Panc1 (cell line): Measurements from ENCODE around the gene AFP. TPM values are rescaled to one million over a fixed set of nuclear protein-coding genes. Genes with fewer than 3 reads are reported as not detected.

ENCODE experiments used
- ATAC-seq: fragments of 200-7000 bp; cut with Tn5 transposase; 2 replicates; pipeline ENCODE4 v1.9.1; 2020; ENCODE audit warnings: mild to moderate bottlenecking, moderate library complexity
- BruUV-seq: library from RNA; stranded (reverse); fragments of 400-500 nt; replicated peaks from 2 replicates; lab custom pipeline; 2021; lab: Mats Ljungman, UMichigan
- CTCF ChIA-PET: fragments of 300-600 bp; sonication (Branson Sonifier 250); formaldehyde crosslinking; loops from one replicate; lab custom pipeline; 2022; ENCODE audit warnings: antibody characterized with exemption; lab: Charles Lee
- POLR2A ChIA-PET: fragments of 300-600 bp; sonication (Branson Sonifier 250); formaldehyde crosslinking; loops from one replicate; lab custom pipeline; 2022; ENCODE audit warnings: antibody characterized with exemption; lab: Charles Lee
- DNase-seq: peaks from one replicate; pipeline ENCODE4 v3.0.0-alpha.2; 2010; ENCODE audit warnings: low read depth, low spot score
- H3K27ac ChIP-seq: 2 replicates; pipeline ENCODE4 v1.5.1; 2011; ENCODE audit warnings: mild to moderate bottlenecking, low read length, inconsistent platforms
- H3K27me3 ChIP-seq: fragments of 200-500 bp; sonication (Bioruptor generic); 2 replicates; pipeline ENCODE4 v1.6.0; 2014; ENCODE audit warnings: low read length, inconsistent platforms; ENCODE audit not compliant: control insufficient read depth, insufficient read depth
- H3K36me3 ChIP-seq: fragments of 200-500 bp; sonication (Bioruptor generic); 2 replicates; pipeline ENCODE4 v1.5.1; 2014; ENCODE audit warnings: inconsistent platforms, mild to moderate bottlenecking, low read length, moderate library complexity; ENCODE audit not compliant: control insufficient read depth, insufficient read depth
- H3K4me1 ChIP-seq: 2 replicates; pipeline ENCODE4 v1.5.1; 2011; ENCODE audit warnings: inconsistent platforms, mild to moderate bottlenecking, low read length, moderate library complexity; ENCODE audit not compliant: control insufficient read depth, insufficient read depth
- H3K4me3 ChIP-seq, 2 experiments: 2 replicates each; pipeline ENCODE4 v1.5.1; 2011 to 2012; ENCODE audit warnings: low read depth in 2 of 2, low read length in 2 of 2, mild to moderate bottlenecking in 2 of 2, inconsistent platforms in 1 of 2, moderate library complexity in 1 of 2
- H3K9me3 ChIP-seq: fragments of 200-500 bp; sonication (Bioruptor generic); 2 replicates; pipeline ENCODE4 v1.5.1; 2014; ENCODE audit warnings: low read depth, mild to moderate bottlenecking, inconsistent platforms, low read length, moderate library complexity; ENCODE audit not compliant: control insufficient read depth, insufficient read depth
- CTCF ChIP-seq: fragments of 450-650 bp; IDR thresholded peaks from 2 replicates; pipeline ENCODE4 v1.5.1; 2017; ENCODE audit warnings: mild to moderate bottlenecking
- POLR2AphosphoS5 ChIP-seq: IDR thresholded peaks from 2 replicates; pipeline ENCODE4 v1.6.1; 2012; ENCODE audit warnings: mild to moderate bottlenecking, low read depth, low read length, moderate library complexity
- REST ChIP-seq, 2 experiments: IDR thresholded peaks; 2 replicates each; pipeline ENCODE4 v1.6.1; 2011 to 2012; ENCODE audit warnings: low read depth in 2 of 2, control low read depth in 1 of 2, low read length in 1 of 2, mild to moderate bottlenecking in 1 of 2, moderate library complexity in 1 of 2; ENCODE audit not compliant: insufficient read depth in 1 of 2
- SIN3A ChIP-seq: IDR thresholded peaks from 2 replicates; pipeline ENCODE4 v1.6.1; 2012; ENCODE audit warnings: low read depth, mild to moderate bottlenecking, low read length, moderate library complexity, borderline replicate concordance; ENCODE audit not compliant: insufficient read depth
- TCF7L2 ChIP-seq: IDR thresholded peaks from 2 replicates; pipeline ENCODE4 v1.6.1; 2011; ENCODE audit warnings: mild to moderate bottlenecking, low read depth, low read length, inconsistent platforms
- in situ Hi-C: cut with HindIII; loops from 2 replicates; pipeline ENCODE4 v1.10.0; 2016; ENCODE audit warnings: low sequenced_read_pairs, low pct_unique_long_range_greater_than_20kb
- intact Hi-C: fragments of 100-400 bp; cut with micrococcal nuclease; formaldehyde crosslinking; loops from one replicate; pipeline ENCODE4 v1.10.0; 2022; ENCODE audit not compliant: unreplicated experiment
- total RNA-seq: library from RNA; stranded (reverse); gene quantifications from one replicate; pipeline ENCODE4 v1.2.1, GENCODE V29; 2021; ENCODE audit not compliant: unreplicated experiment

Gene AFP
- total RNA-seq, 1 experiment from 2014 or later: 1.3 TPM

- intact Hi-C loops (no loop called here), in situ Hi-C loops (no loop called here)
- no peak overlapping the region for H3K4me3 ChIP-seq
- ChIA-PET CTCF (no interaction called here), POLR2A (no interaction called here)
- ATAC-seq (no peak), DNase-seq (no peak)
- H3K4me1 ChIP-seq: no peaks in the 10 kb centered on the region
- TF ChIP-seq POLR2AphosphoS5: no peak
- no peak for TF ChIP-seq SIN3A
- no peak for TF ChIP-seq CTCF
- TF ChIP-seq REST (IDR thresholded peaks at IDR 0.05; ENCODE audit: insufficient read depth in 1 of 2, low read depth in 2 of 2, low read length in 1 of 2): no peak
- no peak for TF ChIP-seq TCF7L2
- no peaks in the 10 kb centered on the region for H3K9me3 ChIP-seq
- H3K36me3 ChIP-seq: no peaks in the 10 kb centered on the region
- BruUV-seq: no TSS peak
- H3K27ac ChIP-seq: no peak overlapping the region
- H3K27me3 ChIP-seq: no peaks in the 10 kb centered on the region
These were observed 12.8 kb upstream of the AFP start for GRCh38 chr4:73423184-73423583.

- intact Hi-C loops: no loop called here
- no peak for ATAC-seq
- in situ Hi-C loops: no loop called here
- Histone ChIP-seq H3K9me3 (no peaks in the 10 kb centered on the region), H3K4me3 (no peak overlapping the region), H3K27me3 (no peaks in the 10 kb centered on the region), H3K4me1 (no peaks in the 10 kb centered on the region), H3K36me3 (no peaks in the 10 kb centered on the region), H3K27ac (no peak overlapping the region)
- no TSS peak for BruUV-seq
- ChIA-PET CTCF (no interaction called here), POLR2A (no interaction called here)
- no peak for DNase-seq
- TF ChIP-seq SIN3A (no peak), REST (IDR thresholded peaks at IDR 0.05; ENCODE audit: insufficient read depth in 1 of 2, low read depth in 2 of 2, low read length in 1 of 2) (no peak), POLR2AphosphoS5 (no peak), CTCF (no peak), TCF7L2 (no peak)
These were observed 9.4 kb upstream of the AFP start for GRCh38 chr4:73426666-73427065.
